Stimulated activated CD4-positive, alpha-beta T cell treated with anti-CD3 and anti-CD28 coated beads, Interleukin-4, amount 100 ng/mL, for 4 hours (primary cell): Measurements from ENCODE around the gene TMEM271.

Source experiments
- DNase-seq, 2 experiments: peaks; one replicate each; pipeline ENCODE4 v3.0.0-alpha.2; 2020

Gene TMEM271

GRCh38 chr4:532588-533317, 43.3 kb downstream of the TMEM271 start:
- no peak for DNase-seq

GRCh38 chr4:531721-532565, 44.2 kb downstream of the TMEM271 start:
- DNase-seq = no peak

- no peak for DNase-seq
These were observed 45.0 kb downstream of the TMEM271 start for GRCh38 chr4:531076-531475.

GRCh38 chr4:530017-530781, 45.9 kb downstream of the TMEM271 start:
- no peak for DNase-seq

GRCh38 chr4:529563-529962, 46.5 kb downstream of the TMEM271 start:
- DNase-seq = no peak

GRCh38 chr4:528835-529234, 47.3 kb downstream of the TMEM271 start:
- no peak for DNase-seq

GRCh38 chr4:528296-528695, 47.8 kb downstream of the TMEM271 start:
- DNase-seq = no peak

- DNase-seq = no peak
These were observed 49.1 kb downstream of the TMEM271 start for GRCh38 chr4:526971-527460.

- no peak for DNase-seq
These were observed 49.7 kb downstream of the TMEM271 start for GRCh38 chr4:526189-526909.

- no peak for DNase-seq
These were observed 50.4 kb downstream of the TMEM271 start for GRCh38 chr4:525660-526059.

GRCh38 chr4:524196-524595, 51.9 kb downstream of the TMEM271 start:
- no peak for DNase-seq
